K562 (cell line): ENCODE results near the gene MRPS6. TPM values are rescaled to one million over a fixed set of nuclear protein-coding genes. Genes with fewer than 3 reads are reported as not detected.

ENCODE experiments used
- ATAC-seq: fragments of 200-7000 bp; cut with Tn5 transposase; 3 replicates; pipeline ENCODE4 v1.9.1; 2020; ENCODE audit warnings: moderate library complexity
- BruUV-seq: library from RNA; stranded (reverse); fragments of 400-500 nt; replicated peaks from 2 replicates; lab custom pipeline; 2021; lab: Mats Ljungman, UMichigan
- CTCF ChIA-PET: fragments of 300-600 bp; formaldehyde crosslinking; extraction: SDS; loops from one replicate; lab custom pipeline; 2021; ENCODE audit warnings: low intra/inter-chr PET ratio; lab: Yijun Ruan, JAX
- POLR2A ChIA-PET: fragments of 300-600, 350-650 bp; sonication (Branson Sonifier 250); formaldehyde crosslinking; extraction: SDS; loops from one replicate; lab custom pipeline; 2021; ENCODE audit warnings: antibody characterized with exemption, inconsistent platforms; lab: Yijun Ruan, JAX
- DNase-seq, 4 experiments: peaks; one replicate each; pipeline versions ENCODE4 v3.0.0 to v3.0.0-alpha.2; 2011 to 2018; ENCODE audit warnings: low spot score in 3 of 4, mixed read lengths in 3 of 4; ENCODE audit errors: extremely low read depth in 1 of 4
- FAIRE-seq: peaks from 2 replicates; lab custom pipeline; 2011; peaks lifted over from hg19 to GRCh38; lab: Jason Lieb, UNC
- H2AFZ ChIP-seq: 2 replicates; pipeline ENCODE4 v1.6.0; 2011; ENCODE audit warnings: low read depth, low read length, control low read depth, inconsistent platforms
- H3K27ac ChIP-seq: fragments of 200-600 bp; 3 replicates; pipeline ENCODE4 v1.8.0; 2011; ENCODE audit warnings: low read depth, mild to moderate bottlenecking, control low read depth, inconsistent platforms, low read length, moderate library complexity, mixed read lengths; ENCODE audit errors: extremely low read depth
- H3K27me3 ChIP-seq, 2 experiments: fragments of 300-600 bp in 1 of 2; 2 replicates in 1 of 2; 3 replicates in 1 of 2; pipeline versions ENCODE4 v1.6.0 to v1.8.0; 2011; ENCODE audit warnings: inconsistent platforms in 2 of 2, low read length in 2 of 2, mild to moderate bottlenecking in 1 of 2, mixed read lengths in 1 of 2, moderate library complexity in 1 of 2; ENCODE audit not compliant: control insufficient read depth in 2 of 2, insufficient read depth in 2 of 2
- H3K36me3 ChIP-seq: fragments of 300-600 bp; 3 replicates; pipeline ENCODE4 v1.8.0; 2011; ENCODE audit warnings: mild to moderate bottlenecking, low read length, inconsistent platforms; ENCODE audit not compliant: control insufficient read depth, insufficient read depth
- H3K4me1 ChIP-seq, 2 experiments: fragments of 200-600 bp in 1 of 2; replicated peaks in 1 of 2; 2 replicates in 1 of 2; 3 replicates in 1 of 2; pipeline versions ENCODE4 v1.5.1 to v1.8.0; 2011; ENCODE audit warnings: inconsistent platforms in 2 of 2, low read length in 2 of 2, mild to moderate bottlenecking in 1 of 2, mixed read lengths in 1 of 2, moderate library complexity in 1 of 2; ENCODE audit not compliant: control insufficient read depth in 2 of 2, insufficient read depth in 2 of 2
- H3K4me2 ChIP-seq: 2 replicates; pipeline ENCODE4 v1.6.1; 2011; ENCODE audit warnings: low read length, control low read depth, inconsistent platforms, mixed read lengths; ENCODE audit not compliant: insufficient read depth
- H3K4me3 ChIP-seq: fragments of 200-600 bp; sonication (generic), shearing (Covaris generic); 2 replicates; pipeline ENCODE4 v1.5.1; 2016; ENCODE audit warnings: control low read depth, inconsistent platforms
- H3K79me2 ChIP-seq: fragments of 200-600 bp; 3 replicates; pipeline ENCODE4 v1.8.0; 2011; ENCODE audit warnings: low read length, inconsistent platforms; ENCODE audit not compliant: control insufficient read depth, insufficient read depth
- H3K9ac ChIP-seq, 2 experiments: 2 replicates each; pipeline versions ENCODE4 v1.6.0 to v1.6.1; 2011; ENCODE audit warnings: low read depth in 2 of 2, low read length in 2 of 2, control low read depth in 1 of 2, inconsistent platforms in 1 of 2, mild to moderate bottlenecking in 1 of 2, mixed read lengths in 1 of 2; ENCODE audit not compliant: insufficient read depth in 1 of 2
- H3K9me1 ChIP-seq: one replicate; pipeline ENCODE4 v1.6.0; 2011; ENCODE audit warnings: inconsistent platforms, mild to moderate bottlenecking, low read length, moderate library complexity; ENCODE audit not compliant: control insufficient read depth, insufficient read depth
- H3K9me3 ChIP-seq: replicated peaks from 2 replicates; pipeline ENCODE4 v1.5.1; 2011; ENCODE audit warnings: low read depth, low read length, inconsistent platforms; ENCODE audit not compliant: control insufficient read depth, insufficient read depth
- H4K20me1 ChIP-seq: replicated peaks from 2 replicates; pipeline ENCODE4 v1.6.1; 2011; ENCODE audit warnings: low read length, inconsistent platforms, mixed read lengths; ENCODE audit not compliant: control insufficient read depth, insufficient read depth
- CREB1 ChIP-seq, 2 experiments: sonication (generic) in 1 of 2; formaldehyde crosslinking in 1 of 2; IDR thresholded peaks; 2 replicates each; pipeline versions ENCODE4 v1.6.1 to v1.8.0; 2012 to 2022; ENCODE audit warnings: inconsistent platforms in 1 of 2, mild to moderate bottlenecking in 1 of 2, missing genetic modification reagents in 1 of 2, moderate library complexity in 1 of 2
- FIP1L1 ChIP-seq: fragments of 200-400 bp; formaldehyde crosslinking; IDR thresholded peaks from 2 replicates; pipeline ENCODE4 v1.6.1; 2018; ENCODE audit warnings: mild to moderate bottlenecking, low read depth, low read length; ENCODE audit not compliant: poor library complexity, severe bottlenecking
- IRF2 ChIP-seq: sonication (generic); formaldehyde crosslinking; IDR thresholded peaks from 2 replicates; pipeline ENCODE4 v1.8.1; 2022; ENCODE audit warnings: mild to moderate bottlenecking, missing genetic modification reagents
- KLF10 ChIP-seq: fragments of 250-450 bp; sonication (Bioruptor Pico); IDR thresholded peaks from 2 replicates; pipeline ENCODE4 v1.6.1; 2021; ENCODE audit warnings: matching md5 sums
- MEIS2 ChIP-seq: fragments of 450-650 bp; IDR thresholded peaks from 2 replicates; pipeline ENCODE4 v1.6.1; 2014; ENCODE audit warnings: mild to moderate bottlenecking; ENCODE audit not compliant: partially characterized antibody
- PTRF ChIP-seq: fragments of 450-650 bp; IDR thresholded peaks from 2 replicates; pipeline ENCODE4 v1.6.1; 2016; ENCODE audit warnings: mild to moderate bottlenecking, missing genetic modification characterization, missing compliant biosample characterization
- PURB ChIP-seq: sonication (generic); formaldehyde crosslinking; IDR thresholded peaks from 2 replicates; pipeline ENCODE4 v1.9.0; 2021; ENCODE audit warnings: low read depth, mild to moderate bottlenecking, missing genetic modification reagents
- RBM15 ChIP-seq: fragments of 200-400 bp; formaldehyde crosslinking; IDR thresholded peaks from 2 replicates; pipeline ENCODE4 v1.6.1; 2018; ENCODE audit warnings: mild to moderate bottlenecking, low read length, moderate library complexity; ENCODE audit not compliant: insufficient read depth
- TFAM ChIP-seq: fragments of 250-450 bp; sonication (Bioruptor Pico); conservative IDR thresholded peaks from 2 replicates; pipeline ENCODE4 v1.5.0; 2021; ENCODE audit warnings: mild to moderate bottlenecking, moderate library complexity
- U2AF2 ChIP-seq: fragments of 200-400 bp; formaldehyde crosslinking; optimal IDR thresholded peaks from 2 replicates; pipeline ENCODE3; 2017; ENCODE audit warnings: low read depth, mild to moderate bottlenecking, low read length
- ZNF197 ChIP-seq: fragments of 200-800 bp; sonication (Bioruptor generic); IDR thresholded peaks from 2 replicates; pipeline ENCODE4 v1.6.1; 2016; ENCODE audit warnings: low read depth, missing genetic modification characterization, missing compliant biosample characterization
- ZNF239 ChIP-seq: fragments of 250-450 bp; sonication (Bioruptor Pico); IDR thresholded peaks from 2 replicates; pipeline ENCODE4 v1.4.0; 2020; ENCODE audit warnings: mild to moderate bottlenecking
- ZNF57 ChIP-seq: fragments of 450-650 bp; formaldehyde crosslinking; IDR thresholded peaks from 2 replicates; pipeline ENCODE4 v1.4.0; 2020; ENCODE audit warnings: mild to moderate bottlenecking, moderate library complexity
- ZNF589 ChIP-seq: fragments of 200-800 bp; sonication (Bioruptor generic); IDR thresholded peaks from 2 replicates; pipeline ENCODE4 v1.6.1; 2016; ENCODE audit warnings: low read depth, missing genetic modification characterization, missing compliant biosample characterization
- ZNF696 ChIP-seq: fragments of 250-450 bp; sonication (Bioruptor Pico); conservative IDR thresholded peaks from 2 replicates; pipeline ENCODE4 v1.4.0; 2020; ENCODE audit warnings: mild to moderate bottlenecking, moderate library complexity
- WGBS: fragments of 100-300 bp; shearing (Covaris generic); methylation state at CpG from one replicate; pipeline ENCODE4 v1.1.6; 2016; ENCODE audit warnings: low coverage, mixed read lengths; ENCODE audit not compliant: insufficient coverage; ENCODE audit errors: missing lambda C conversion rate; 5-methylcytosine and 5-hydroxymethylcytosine counted together
- in situ Hi-C: fragments of 300-500 bp; cut with MboI; formaldehyde crosslinking; loops from 4 replicates; pipeline ENCODE4 v1.15.0; 2018; ENCODE audit warnings: inconsistent platforms, mixed read lengths
- intact Hi-C: fragments of 100-400 bp; cut with micrococcal nuclease; formaldehyde crosslinking; loops from 2 replicates; pipeline ENCODE4 v1.14.2; 2022
- polyA plus RNA-seq, 8 experiments: library from polyadenylated mRNA; depleted of rRNA in 4 of 8; stranded (reverse) in 5 of 8; unstranded in 3 of 8; fragments of >200 nt; fragmentation: Nextera tagmentation in 2 of 8; fragmentation: Illumina TruSeq in 1 of 8; extraction: Ambion mirVana in 2 of 8; extraction: Trizol in 1 of 8; gene quantifications; 2 replicates each; pipeline versions ENCODE4 v1.2.1 to v1.2.3, GENCODE V29; 2011 to 2014; ENCODE audit warnings: inconsistent platforms in 1 of 8, missing spikeins in 1 of 8
- total RNA-seq, 7 experiments: library from RNA; depleted of rRNA in 6 of 7; stranded (reverse); fragments of >200 nt in 6 of 7; fragmentation: Illumina TruSeq in 2 of 7; extraction: Trizol in 2 of 7; gene quantifications; 2 replicates each; pipeline versions ENCODE4 v1.2.1 to v1.2.3, GENCODE V29; 2011 to 2021; ENCODE audit warnings: low replicate concordance in 1 of 7
- TF ChIP-seq, protein P1 (sequence below): sonication (generic); formaldehyde crosslinking; IDR thresholded peaks from 2 replicates; pipeline ENCODE4 v1.8.0; 2022; ENCODE audit warnings: mild to moderate bottlenecking, missing genetic modification reagents
- TF ChIP-seq, protein P2 (sequence below): fragments of 250-450 bp; sonication (Bioruptor Pico); IDR thresholded peaks from 2 replicates; pipeline ENCODE4 v1.5.0; 2021; ENCODE audit warnings: mild to moderate bottlenecking, moderate library complexity

Gene MRPS6
- total and polyA plus RNA-seq, 9 of the 15 experiments (the other 6 are each of a cell fraction or from before 2014, with no cell fraction given) = 26.1 to 72.0 (median 39.3) TPM

- Histone ChIP-seq H3K79me2 (no peaks in the 10 kb centered on the region), H4K20me1 (no peaks in the 10 kb centered on the region), H3K9ac (no peak overlapping the region), H3K9me1 (no peaks in the 10 kb centered on the region), H3K4me1 (peaks cover 7 to 17% of the 10 kb centered on the region in 2 experiments; a peak in 3 of 5 replicates), H3K27ac (no peak overlapping the region), H2AFZ (no peak overlapping the region), H3K27me3 (peaks cover 0 to 4% of the 10 kb centered on the region in 2 experiments; a peak in 2 of 5 replicates), H3K4me2 (no peak overlapping the region), H3K4me3 (no peak overlapping the region), H3K9me3 (no peaks in the 10 kb centered on the region), H3K36me3 (no peaks in the 10 kb centered on the region)
- DNase-seq = no peak
- no TSS peak for BruUV-seq
- ChIA-PET POLR2A (interaction anchor here (1.8 kb wide), 1 partner anchor 13 kb away, joined by 4 read pairs; no protein-coding TSS in a partner anchor), CTCF (no interaction called here)
- 42% methylated on average over 15 of the region's 15 CpGs for WGBS
- TF ChIP-seq IRF2 (CRISPR knock-in tag) (no peak), ZNF696 (no peak), ZNF589 (CRISPR knock-in tag) (no peak), ZNF197 (no peak), CREB1 (IDR thresholded peaks at IDR 0.05) (no peak), CREB1 (CRISPR knock-in tag; IDR thresholded peaks at IDR 0.05) (no peak), KLF10 (CRISPR knock-in tag) (no peak), U2AF2 (no peak), ZNF239 (CRISPR knock-in tag) (no peak), PTRF (no peak), FIP1L1 (no peak), TFAM (CRISPR knock-in tag) (no peak), PURB (CRISPR knock-in tag) (no peak), ZNF57 (CRISPR knock-in tag) (no peak), MEIS2 (no peak), RBM15 (no peak)
- TF ChIP-seq, protein P1, sequence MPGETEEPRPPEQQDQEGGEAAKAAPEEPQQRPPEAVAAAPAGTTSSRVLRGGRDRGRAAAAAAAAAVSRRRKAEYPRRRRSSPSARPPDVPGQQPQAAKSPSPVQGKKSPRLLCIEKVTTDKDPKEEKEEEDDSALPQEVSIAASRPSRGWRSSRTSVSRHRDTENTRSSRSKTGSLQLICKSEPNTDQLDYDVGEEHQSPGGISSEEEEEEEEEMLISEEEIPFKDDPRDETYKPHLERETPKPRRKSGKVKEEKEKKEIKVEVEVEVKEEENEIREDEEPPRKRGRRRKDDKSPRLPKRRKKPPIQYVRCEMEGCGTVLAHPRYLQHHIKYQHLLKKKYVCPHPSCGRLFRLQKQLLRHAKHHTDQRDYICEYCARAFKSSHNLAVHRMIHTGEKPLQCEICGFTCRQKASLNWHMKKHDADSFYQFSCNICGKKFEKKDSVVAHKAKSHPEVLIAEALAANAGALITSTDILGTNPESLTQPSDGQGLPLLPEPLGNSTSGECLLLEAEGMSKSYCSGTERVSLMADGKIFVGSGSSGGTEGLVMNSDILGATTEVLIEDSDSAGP (CRISPR knock-in tag) = no peak
- TF ChIP-seq, protein P2, sequence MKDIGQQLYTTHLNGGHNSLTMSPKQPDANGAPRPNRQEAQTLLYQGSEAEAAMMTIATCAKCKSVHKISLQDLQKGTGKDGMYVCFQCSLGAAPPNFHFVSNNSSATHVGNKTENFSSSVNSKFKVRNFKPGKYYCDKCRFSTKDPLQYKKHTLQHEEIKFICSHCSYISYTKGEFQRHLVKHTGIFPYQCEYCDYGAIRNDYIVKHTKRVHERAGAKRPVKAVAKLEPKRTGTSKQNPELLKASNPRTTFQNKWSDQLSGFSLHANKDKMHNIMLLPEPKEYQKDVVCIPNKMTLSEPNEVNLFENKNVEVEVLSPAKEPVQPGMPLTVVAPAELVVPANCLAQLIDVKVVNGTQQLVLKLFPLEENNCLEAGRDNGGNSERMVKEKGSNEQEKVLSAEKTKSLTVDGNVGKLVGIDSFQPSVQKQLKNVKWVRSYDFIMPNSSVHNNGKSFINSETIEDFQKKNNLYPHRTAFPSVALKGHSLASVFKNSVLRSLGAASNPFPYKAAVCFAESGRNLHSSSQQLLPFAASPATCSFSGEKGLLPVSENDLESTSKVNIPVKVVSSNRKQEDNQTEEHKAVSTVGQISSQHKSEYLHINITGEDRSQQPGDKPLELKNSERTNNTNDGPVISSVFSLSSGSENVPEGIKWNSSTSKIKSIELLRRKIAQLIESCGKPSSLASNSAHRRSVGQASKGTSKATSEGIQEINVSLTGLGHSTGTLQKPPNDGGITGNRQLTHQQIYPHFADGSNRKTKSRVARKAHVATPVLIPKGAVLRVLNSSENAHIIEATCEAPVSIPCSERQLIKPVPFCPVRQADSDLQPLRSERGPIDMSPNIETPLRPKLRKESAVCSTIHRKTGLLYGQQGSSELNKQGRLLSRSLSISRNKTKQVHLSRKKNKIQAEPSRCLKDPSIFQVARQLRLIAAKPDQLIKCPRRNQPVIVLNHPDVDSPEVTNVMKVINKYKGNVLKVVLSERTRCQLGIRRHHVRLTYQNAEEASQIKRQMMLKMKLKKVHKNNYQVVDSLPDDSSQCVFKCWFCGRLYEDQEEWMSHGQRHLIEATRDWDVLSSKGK = no peak
- ATAC-seq = no peak
- in situ Hi-C loops (no loop called here), intact Hi-C loops (no loop called here)
- no peak for FAIRE-seq
Measured at GRCh38 chr21:34185026-34185750, 111.8 kb downstream of the MRPS6 start.
